A673 (cell line): ENCODE results near the gene PKP1.

Source experiments
- CTCF ChIP-seq: fragments of 300-800, 200-600 bp; sonication (generic); conservative IDR thresholded peaks from 2 replicates; pipeline ENCODE4 v1.5.1; 2017; ENCODE audit warnings: low read depth, mild to moderate bottlenecking, antibody characterized with exemption, low read length, moderate library complexity, mixed read lengths
- EZH2 ChIP-seq: fragments of 200-600 bp; sonication (generic); IDR thresholded peaks from 2 replicates; pipeline ENCODE4 v1.6.1; 2017; ENCODE audit warnings: borderline replicate concordance, low read depth, mild to moderate bottlenecking, mixed read lengths, antibody characterized with exemption, low read length; ENCODE audit not compliant: poor library complexity, severe bottlenecking

GRCh38 chr1:201354151-201354900, 71.0 kb downstream of the PKP1 start:
- no peak for TF ChIP-seq CTCF
- no peak for TF ChIP-seq EZH2
